Left ventricle myocardium inferior (tissue), 1 donor: ENCODE measurements around the gene STK39. TPM values are rescaled to one million over a fixed set of nuclear protein-coding genes. Genes with fewer than 3 reads are reported as not detected.

Experiments used
- DNase-seq: peaks from one replicate; pipeline ENCODE4 v3.0.0-alpha.2; 2020
- H3K27ac ChIP-seq: fragments of 200-600 bp; replicated peaks from 2 replicates; pipeline ENCODE4 v1.8.0; 2021
- H3K27me3 ChIP-seq: fragments of 200-600 bp; 2 replicates; pipeline ENCODE4 v1.8.0; 2021; ENCODE audit warnings: low read depth
- H3K36me3 ChIP-seq: fragments of 200-600 bp; 2 replicates; pipeline ENCODE4 v1.8.0; 2021
- H3K4me1 ChIP-seq: fragments of 200-600 bp; 2 replicates; pipeline ENCODE4 v1.8.0; 2021
- H3K4me3 ChIP-seq: fragments of 200-600 bp; 2 replicates; pipeline ENCODE4 v1.8.0; 2021; ENCODE audit warnings: mild to moderate bottlenecking, moderate library complexity
- H3K9me3 ChIP-seq: fragments of 200-600 bp; replicated peaks from 2 replicates; pipeline ENCODE4 v1.8.0; 2021
- CTCF ChIP-seq: fragments of 200-600 bp; IDR thresholded peaks from 2 replicates; pipeline ENCODE4 v1.8.0; 2021; ENCODE audit warnings: antibody characterized with exemption, mild to moderate bottlenecking, borderline replicate concordance
- intact Hi-C: fragments of 100-400 bp; cut with micrococcal nuclease; formaldehyde crosslinking; loops from one replicate; pipeline ENCODE4 v1.11.0; 2022
- total RNA-seq: library from RNA; stranded (reverse); fragmentation: NEBNext Ultra II Directional; extraction: Animal tissue kit (Norgen Biotek cat#: 25700); gene quantifications from one replicate; pipeline ENCODE4 v1.2.1, GENCODE V29; 2021
- donor health status: DM: no; HTN: yes; CAD: no; lungs with severe emphysema.

STK39 gene
- total RNA-seq, 1 donor from 2014 or later, result 23.2 TPM

- no peak overlapping the region for H3K4me3 ChIP-seq
- H3K9me3 ChIP-seq, result no peaks in the 10 kb centered on the region
- no peak for DNase-seq
- intact Hi-C loops, result no loop called here
- no peak for TF ChIP-seq CTCF
- H3K4me1 ChIP-seq, result no peaks in the 10 kb centered on the region
- no peaks in the 10 kb centered on the region for H3K27me3 ChIP-seq
- no peak overlapping the region for H3K27ac ChIP-seq
- H3K36me3 ChIP-seq, result peaks cover 33% of the 10 kb centered on the region
Observed at GRCh38 chr2:168064011-168064998, 183.1 kb downstream of the STK39 start.

GRCh38 chr2:168062936-168063335, 184.5 kb downstream of the STK39 start:
- no peak for TF ChIP-seq CTCF
- Histone ChIP-seq H3K36me3 (peaks cover 37% of the 10 kb centered on the region), H3K27ac (no peak overlapping the region), H3K9me3 (no peaks in the 10 kb centered on the region), H3K4me3 (no peak overlapping the region), H3K27me3 (no peaks in the 10 kb centered on the region), H3K4me1 (no peaks in the 10 kb centered on the region)
- DNase-seq, result no peak
- intact Hi-C loops, result no loop called here

- no peak for TF ChIP-seq CTCF
- Histone ChIP-seq H3K27me3 (no peaks in the 10 kb centered on the region), H3K9me3 (no peaks in the 10 kb centered on the region), H3K4me1 (no peaks in the 10 kb centered on the region), H3K36me3 (peaks cover 33% of the 10 kb centered on the region), H3K4me3 (no peak overlapping the region), H3K27ac (no peak overlapping the region)
- intact Hi-C loops, result no loop called here
- no peak for DNase-seq
Observed at GRCh38 chr2:168062054-168062453, 185.3 kb downstream of the STK39 start.

GRCh38 chr2:168060986-168061750, 186.2 kb downstream of the STK39 start:
- H3K27ac ChIP-seq, result no peak overlapping the region
- intact Hi-C loops, result no loop called here
- no peaks in the 10 kb centered on the region for H3K4me1 ChIP-seq
- H3K36me3 ChIP-seq, result peaks cover 33% of the 10 kb centered on the region
- no peaks in the 10 kb centered on the region for H3K9me3 ChIP-seq
- no peak overlapping the region for H3K4me3 ChIP-seq
- H3K27me3 ChIP-seq, result no peaks in the 10 kb centered on the region
- no peak for TF ChIP-seq CTCF
- no peak for DNase-seq

- intact Hi-C loops, result no loop called here
- Histone ChIP-seq H3K4me3 (no peak overlapping the region), H3K27me3 (no peaks in the 10 kb centered on the region), H3K9me3 (no peaks in the 10 kb centered on the region), H3K36me3 (peaks cover 32% of the 10 kb centered on the region), H3K27ac (no peak overlapping the region), H3K4me1 (no peaks in the 10 kb centered on the region)
- DNase-seq, result no peak
- TF ChIP-seq CTCF, result no peak
Observed at GRCh38 chr2:168059758-168060157, 187.6 kb downstream of the STK39 start.
